Motor neuron (in vitro differentiated cells): ENCODE measurements around the gene CCL17. TPM values are rescaled to one million over a fixed set of nuclear protein-coding genes. Genes with fewer than 3 reads are reported as not detected.
A peak's percentile ranks its signal among the peaks of the same experiment; 100 is the strongest.

ENCODE experiments used
- ATAC-seq, 8 experiments: fragments of 200-7000 bp; cut with Tn5 transposase; replicated peaks in 6 of 8; 2 replicates each; pipeline ENCODE4 v1.8.0; 2021; ENCODE audit warnings: mild to moderate bottlenecking in 8 of 8, moderate library complexity in 8 of 8
- H3K27ac ChIP-seq, 2 donors: fragments of 250-450 bp; sonication (Bioruptor Pico); 2 replicates each; pipeline ENCODE4 v1.9.0; 2021; ENCODE audit warnings: antibody characterized with exemption in 2 of 2, mild to moderate bottlenecking in 2 of 2, moderate library complexity in 1 of 2
- H3K4me1 ChIP-seq, 2 donors: fragments of 250-450 bp; sonication (Bioruptor Pico); replicated peaks in 1 of 2; 2 replicates each; pipeline ENCODE4 v1.6.1; 2021; ENCODE audit warnings: antibody characterized with exemption in 2 of 2, mild to moderate bottlenecking in 2 of 2, moderate library complexity in 1 of 2
- H3K4me3 ChIP-seq, 5 donors: fragments of 250-450 bp; sonication (Bioruptor Pico); 2 replicates each; pipeline ENCODE4 v1.9.0; 2021; ENCODE audit warnings: antibody characterized with exemption in 5 of 5, mild to moderate bottlenecking in 5 of 5, moderate library complexity in 4 of 5
- WGBS, 10 experiments: fragments of 450-650 bp; shearing (Covaris generic); methylation state at CpG; one replicate each; pipeline ENCODE4 v1.0.0; 2022; 5-methylcytosine and 5-hydroxymethylcytosine counted together
- in situ Hi-C, 9 experiments: fragments of 400-800 bp; cut with MboI; loops; one replicate each; pipeline ENCODE4 v1.15.0; 2021; ENCODE audit warnings: low sequenced_read_pairs in 9 of 9, low pct_unique_long_range_greater_than_20kb in 2 of 9; ENCODE audit not compliant: unreplicated experiment in 9 of 9
- total RNA-seq, 8 experiments: library from RNA; unstranded; fragments of 300-600 nt; gene quantifications; 2 replicates each; pipeline versions ENCODE4 v1.2.3 to v1.2.4, GENCODE V29; 2022

Gene CCL17
- total RNA-seq, 8 experiments from 2014 or later: not detected

- in situ Hi-C loops: loop anchor here in 1 of 9 experiments (10.0 kb wide), 1 partner anchor 62 kb away; no protein-coding TSS in a partner anchor
- Histone ChIP-seq H3K4me3 (peak overlapping the region; percentile 59 to 98 (median 87)), H3K27ac (peak overlapping the region; percentile 92 to 94), H3K4me1 (peaks cover 5% of the 10 kb centered on the region in 2 donors)
- peak; percentile 33 to 58 (median 40) for ATAC-seq
- 0% methylated on average over 1 to 7 of the region's 16 CpGs; no CpG with 5 or more reads in 7 of the 10 experiments for WGBS, 10 experiments
Measured at GRCh38 chr16:57462978-57463362, 58.4 kb downstream of the CCL17 start.

GRCh38 chr16:57464523-57464922, 60.0 kb downstream of the CCL17 start:
- no peak overlapping the region for H3K4me3 ChIP-seq
- in situ Hi-C loops: loop anchor here in 1 of 9 experiments (10.0 kb wide), 1 partner anchor 60 kb away; no protein-coding TSS in a partner anchor

More at GRCh38 chr16:57464523-57464922, 60.0 kb downstream of the CCL17 start:
- WGBS, 10 experiments: 82 to 100% (median 100%) methylated on average over 1 to 2 of the region's 2 CpGs; no CpG with 5 or more reads in 4 of the 10 experiments
- ATAC-seq: no peak
- H3K4me1 ChIP-seq: peaks cover 5% of the 10 kb centered on the region in 2 donors
- H3K27ac ChIP-seq: no peak overlapping the region

Other genes starting within 250 kb of the CCL17 start
- 100 to 1,000 TPM in 6 of 8 experiments, 10 to 100 TPM in 2; 95.9 to 145 (median 106) TPM for gene PSME3IP1, start 218.7 kb upstream of the CCL17 start, total RNA-seq
- gene RSPRY1, start 218.4 kb upstream of the CCL17 start, total RNA-seq: 10 to 100 TPM; 32.1 to 59.4 (median 42.2) TPM
- 10 to 100 TPM; 27.6 to 69.4 (median 41.7) TPM for gene ARL2BP, start 159.5 kb upstream of the CCL17 start, total RNA-seq
- 10 to 100 TPM in 2 of 8 experiments, 1 to 10 TPM in 6; 1.3 to 52.6 (median 1.6) TPM for gene PLLP, start 120.1 kb upstream of the CCL17 start, total RNA-seq
- under 1 TPM in 6 of 8 experiments, not detected in 2; 0.08 to 0.62 (median 0.25) TPM for gene CCL22, start 46.0 kb upstream of the CCL17 start, total RNA-seq
- 10 to 100 TPM in 2 of 8 experiments, 1 to 10 TPM in 6; 1.1 to 34.3 (median 3.6) TPM for gene CX3CL1, start 32.3 kb upstream of the CCL17 start, total RNA-seq
- 10 to 100 TPM; 44.5 to 74.9 (median 58.4) TPM for gene CIAPIN1, start 42.6 kb downstream of the CCL17 start, total RNA-seq
- gene COQ9, start 42.7 kb downstream of the CCL17 start, total RNA-seq: 100 to 1,000 TPM in 1 of 8 experiments, 10 to 100 TPM in 7; 39.9 to 114 (median 54.3) TPM
- gene POLR2C, start 57.9 kb downstream of the CCL17 start, total RNA-seq: 10 to 100 TPM; 49.4 to 82.9 (median 64.9) TPM
- 10 to 100 TPM; 11.3 to 34.8 (median 22.6) TPM for gene DOK4, start 81.7 kb downstream of the CCL17 start, total RNA-seq
- 10 to 100 TPM in 2 of 8 experiments, 1 to 10 TPM in 6; 1.1 to 16.8 (median 6.2) TPM for gene CCDC102A, start 131.8 kb downstream of the CCL17 start, total RNA-seq
- gene ADGRG5, start 137.9 kb downstream of the CCL17 start, total RNA-seq: under 1 TPM in 6 of 8 experiments, not detected in 2; 0.04 to 0.71 (median 0.22) TPM
- gene ADGRG1, start 223.9 kb downstream of the CCL17 start, total RNA-seq: 10 to 100 TPM in 5 of 8 experiments, 1 to 10 TPM in 2, under 1 TPM in 1; 0.54 to 82.8 (median 48.8) TPM